GM18858 (cell line): ENCODE data around the gene S100A8.

Experiments used
- ATAC-seq: cut with Tn5 transposase; IDR thresholded peaks from one replicate; pipeline ENCODE4 v1.9.1; 2021; ENCODE audit not compliant: unreplicated experiment

The S100A8 gene

DNA sequence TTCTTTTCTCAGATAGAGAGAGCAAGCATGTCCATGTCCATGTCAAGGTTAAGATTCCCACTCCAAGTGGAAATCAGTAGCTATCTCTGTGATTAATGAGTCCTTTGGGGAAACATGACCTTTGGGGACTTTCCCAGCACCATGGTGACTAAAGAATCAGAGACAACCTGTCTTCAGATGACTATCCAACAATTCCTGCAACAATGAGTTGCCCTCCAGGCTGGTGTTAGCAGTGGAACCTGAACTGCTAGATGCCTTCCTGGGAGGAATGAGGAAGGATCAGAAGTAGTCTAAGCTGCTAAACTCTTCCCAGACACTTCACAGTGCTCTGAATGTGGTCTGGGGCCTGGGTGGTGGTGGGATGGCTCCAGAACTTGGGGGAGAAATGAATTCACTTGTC lies 26.7 kb downstream of the S100A8 start:
- no peak for ATAC-seq

DNA sequence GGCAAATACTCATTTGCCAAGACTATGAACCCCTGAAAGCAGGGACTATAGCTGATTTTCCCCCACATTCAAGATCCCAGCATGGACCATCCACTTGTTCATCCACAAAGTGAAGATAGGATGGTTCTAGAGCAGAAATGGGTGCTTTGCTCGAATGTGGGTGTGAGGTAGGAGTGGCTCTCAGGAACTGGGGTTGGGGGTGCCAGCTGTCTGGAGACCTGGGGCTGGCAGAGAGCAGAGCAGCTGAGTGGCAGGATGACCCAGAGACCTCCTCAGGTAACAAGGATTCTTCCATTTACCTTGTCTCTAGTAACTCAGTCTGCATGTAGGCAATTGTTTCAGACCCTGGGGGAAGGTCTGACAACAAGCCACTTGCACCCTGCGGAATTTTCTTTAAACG lies 27.2 kb downstream of the S100A8 start:
- ATAC-seq = no peak

DNA sequence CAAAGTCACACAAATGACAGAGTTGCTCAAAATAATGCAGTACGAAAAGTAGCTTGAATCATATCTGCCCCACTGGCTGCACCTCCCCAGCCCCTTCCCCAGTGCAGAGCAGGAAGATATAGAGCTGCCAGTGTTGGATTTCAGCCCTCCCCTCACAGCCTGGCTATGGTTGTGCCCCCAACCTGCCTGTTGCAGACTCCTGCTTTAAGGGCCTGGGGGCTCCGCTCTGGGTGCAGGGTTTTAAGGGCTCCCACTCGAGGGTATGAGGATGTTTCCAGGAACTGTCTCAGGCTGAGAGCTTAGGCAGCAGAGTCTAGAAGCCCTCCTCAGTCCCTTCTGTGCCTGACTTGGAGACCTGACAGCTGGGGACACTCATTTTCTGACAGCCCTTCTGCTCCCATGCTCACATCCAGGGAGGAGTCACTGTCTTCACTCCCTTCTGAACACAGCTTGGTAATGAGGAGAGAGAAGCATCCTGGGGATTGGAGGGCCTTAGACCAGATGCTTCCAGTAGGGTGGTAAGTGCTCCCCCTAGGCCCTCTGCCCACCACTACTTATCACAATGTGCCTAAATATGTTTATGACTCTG lies 28.6 kb downstream of the S100A8 start:
- ATAC-seq = no peak

DNA sequence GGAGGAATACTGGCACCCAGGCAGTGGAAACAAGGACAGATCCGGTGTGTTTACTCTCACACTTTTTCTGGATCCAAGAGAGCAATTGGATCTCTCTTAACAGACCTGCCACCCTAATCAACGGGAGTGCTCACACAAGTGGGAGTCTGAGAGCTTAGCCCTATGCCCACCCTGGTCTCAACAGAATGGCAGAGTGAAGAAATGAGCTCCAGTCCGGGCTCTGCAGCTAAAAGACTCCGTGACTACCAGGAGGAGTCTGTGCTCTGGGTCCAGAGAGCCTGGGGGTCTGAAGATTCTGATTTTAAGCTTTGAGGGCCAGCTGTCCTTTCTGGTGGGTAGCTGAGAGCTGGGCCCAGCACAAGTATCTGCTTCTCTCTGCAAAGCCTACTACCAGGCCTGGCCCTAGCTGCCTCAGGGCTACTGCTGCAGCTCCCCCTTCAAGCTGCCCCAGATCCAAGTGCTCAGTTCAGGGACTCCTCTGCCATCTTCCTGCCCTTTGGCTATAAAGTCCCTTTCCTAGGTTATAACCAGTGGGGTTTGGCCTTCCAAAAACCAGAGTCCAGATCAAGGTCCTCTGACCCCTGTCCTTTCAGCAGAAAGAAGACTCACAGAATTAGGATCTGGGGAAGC lies 29.3 kb downstream of the S100A8 start:
- no peak for ATAC-seq

DNA sequence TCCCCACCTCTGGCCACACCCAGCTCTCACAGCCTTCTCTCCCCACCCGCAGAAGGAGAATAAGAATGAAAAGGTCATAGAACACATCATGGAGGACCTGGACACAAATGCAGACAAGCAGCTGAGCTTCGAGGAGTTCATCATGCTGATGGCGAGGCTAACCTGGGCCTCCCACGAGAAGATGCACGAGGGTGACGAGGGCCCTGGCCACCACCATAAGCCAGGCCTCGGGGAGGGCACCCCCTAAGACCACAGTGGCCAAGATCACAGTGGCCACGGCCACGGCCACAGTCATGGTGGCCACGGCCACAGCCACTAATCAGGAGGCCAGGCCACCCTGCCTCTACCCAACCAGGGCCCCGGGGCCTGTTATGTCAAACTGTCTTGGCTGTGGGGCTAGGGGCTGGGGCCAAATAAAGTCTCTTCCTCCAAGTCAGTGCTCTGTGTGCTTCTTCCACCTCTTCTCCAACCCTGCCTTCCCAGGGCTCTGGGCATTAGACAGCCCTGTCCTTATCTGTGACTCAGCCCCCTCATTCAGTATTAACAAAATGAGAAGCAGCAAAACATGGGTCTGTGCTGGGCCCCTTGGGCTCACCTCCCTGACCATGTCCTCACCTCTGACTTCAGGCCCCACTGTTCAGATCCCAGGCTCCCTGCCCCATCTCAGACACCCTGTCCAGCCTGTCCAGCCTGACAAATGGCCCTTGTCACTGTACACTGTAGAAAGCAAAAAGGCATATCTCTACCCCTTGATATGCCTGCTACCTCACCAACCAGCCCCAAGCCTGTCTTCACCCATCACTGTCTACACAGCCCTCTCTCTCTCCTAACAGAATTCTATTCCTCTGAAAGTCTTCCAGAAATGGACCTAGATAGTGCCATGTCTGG lies 30.0 kb downstream of the S100A8 start:
- ATAC-seq = no peak

DNA sequence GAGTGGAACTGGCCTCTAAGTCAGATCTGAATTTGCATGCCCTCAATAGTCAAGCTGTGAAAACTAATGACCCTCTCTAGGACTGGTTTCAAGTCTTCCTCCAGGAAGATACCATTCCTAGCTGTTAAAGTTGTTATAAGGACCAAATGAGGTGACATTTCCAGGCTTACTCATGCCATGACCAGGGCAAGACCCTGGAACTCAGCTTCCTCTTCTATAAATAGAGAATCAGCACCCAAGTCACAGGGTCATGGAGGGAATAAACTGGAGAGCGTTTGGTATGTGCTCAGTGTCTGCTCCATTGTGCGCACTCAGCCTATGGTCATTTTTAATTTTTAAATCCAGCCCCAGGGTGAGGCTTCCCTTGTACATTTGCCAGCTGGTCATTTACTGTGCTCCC lies 30.7 kb downstream of the S100A8 start:
- no peak for ATAC-seq

DNA sequence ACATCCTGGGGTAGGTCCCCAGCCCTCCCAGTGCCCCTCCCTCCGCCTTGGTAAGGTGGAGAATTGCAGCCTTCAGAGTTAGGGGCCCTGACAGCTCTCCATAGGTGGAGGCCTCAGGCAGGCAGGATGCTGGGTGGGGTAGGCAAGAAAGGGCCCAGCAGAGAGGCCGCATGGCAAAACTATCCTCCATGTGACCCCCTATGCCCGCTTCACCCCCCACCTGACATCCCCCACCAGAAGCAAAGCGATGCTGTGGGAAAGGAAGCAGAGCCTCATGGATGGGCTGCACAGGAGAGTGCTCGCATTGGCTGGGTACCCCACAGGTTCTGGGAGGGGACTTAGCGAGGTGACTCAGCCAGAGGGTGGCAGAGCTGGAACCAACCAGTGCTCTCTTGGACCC lies 31.6 kb downstream of the S100A8 start:
- ATAC-seq = no peak

DNA sequence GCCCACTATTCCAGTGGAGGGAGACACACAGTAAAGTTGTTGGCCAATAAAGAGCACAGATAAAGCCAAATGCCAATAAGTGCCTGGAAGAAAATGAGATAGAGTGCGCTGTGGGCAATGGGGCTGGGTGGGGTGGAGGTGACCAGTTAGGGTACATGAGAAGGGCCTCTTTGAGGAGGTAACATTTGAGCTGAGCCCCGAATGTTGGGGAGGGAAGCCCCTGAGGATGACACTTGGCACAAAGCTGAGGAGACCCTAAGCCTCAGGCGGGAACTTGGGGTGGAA lies 32.2 kb downstream of the S100A8 start:
- ATAC-seq = no peak

DNA sequence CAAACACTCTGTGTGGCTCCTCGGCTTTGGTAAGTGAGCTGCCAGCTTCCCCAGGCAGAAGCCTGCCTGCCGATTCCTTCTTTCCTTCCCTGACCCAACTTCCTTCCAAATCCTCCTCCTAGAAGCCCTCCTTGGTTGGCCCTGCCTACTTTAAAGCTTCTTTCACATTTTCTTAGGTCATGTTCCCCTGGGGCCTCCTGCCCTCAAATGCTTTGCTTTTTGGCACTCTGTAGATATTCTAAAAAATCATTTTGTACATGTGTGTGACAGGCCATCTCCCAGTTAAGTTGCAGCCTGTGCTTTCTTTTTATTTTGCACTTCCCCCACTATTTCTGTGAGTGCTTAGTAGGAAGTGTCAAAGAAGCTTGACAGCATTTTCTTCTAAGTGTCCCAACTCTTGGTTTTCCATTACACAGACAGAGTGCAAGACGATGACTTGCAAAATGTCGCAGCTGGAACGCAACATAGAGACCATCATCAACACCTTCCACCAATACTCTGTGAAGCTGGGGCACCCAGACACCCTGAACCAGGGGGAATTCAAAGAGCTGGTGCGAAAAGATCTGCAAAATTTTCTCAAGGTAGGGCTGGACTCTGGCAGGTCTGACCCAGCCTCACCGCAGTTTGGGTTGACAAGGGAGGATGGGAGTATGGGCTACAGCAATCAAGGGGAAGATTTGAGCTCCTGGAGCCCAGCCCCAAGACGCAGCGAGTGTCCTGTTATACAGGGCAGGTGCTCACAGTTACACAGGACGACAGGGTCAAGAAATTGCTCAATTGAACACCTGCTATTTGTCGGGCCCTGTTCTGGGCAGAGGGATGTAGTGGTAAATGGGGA lies 32.8 kb downstream of the S100A8 start, which contains the start of gene S100A9:
TSS of gene S100A9 (plus strand) at position 2 of the 838 bp plus-strand sequence. CDS start at position 432, 430 bp downstream.
- no peak for ATAC-seq

DNA sequence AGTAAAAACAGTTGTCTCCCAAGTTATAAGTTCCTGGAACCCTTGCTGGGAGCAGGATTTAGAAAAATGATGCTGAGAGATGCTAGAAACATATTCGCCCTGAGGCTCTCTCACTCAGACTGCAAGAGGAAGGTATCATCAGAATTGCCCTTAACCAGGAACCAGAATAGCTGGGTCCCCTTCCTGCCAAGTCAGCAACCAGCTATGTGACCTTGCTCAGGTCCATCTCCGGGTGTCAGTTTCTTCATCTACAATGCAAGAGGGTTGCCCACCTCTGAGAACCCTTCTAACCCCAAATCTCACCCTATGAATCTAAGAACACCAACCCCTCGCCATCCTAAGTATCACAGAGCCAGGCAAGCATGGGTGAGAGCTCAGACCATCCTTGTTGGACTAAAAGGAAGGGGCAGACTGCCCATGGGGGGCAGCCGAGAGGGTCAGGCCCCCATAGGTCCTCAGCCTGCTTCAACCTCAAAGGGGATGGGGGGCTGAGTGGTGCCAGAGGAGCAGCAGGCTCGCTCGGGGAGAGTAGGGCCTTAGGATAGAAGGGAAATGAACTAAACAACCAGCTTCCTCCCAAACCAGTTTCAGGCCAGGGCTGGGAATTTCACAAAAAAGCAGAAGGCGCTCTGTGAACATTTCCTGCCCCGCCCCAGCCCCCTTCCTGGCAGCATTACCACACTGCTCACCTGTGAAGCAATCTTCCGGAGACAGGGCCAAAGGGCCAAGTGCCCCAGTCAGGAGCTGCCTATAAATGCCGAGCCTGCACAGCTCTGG lies 33.6 kb downstream of the S100A8 start:
- no peak for ATAC-seq

DNA sequence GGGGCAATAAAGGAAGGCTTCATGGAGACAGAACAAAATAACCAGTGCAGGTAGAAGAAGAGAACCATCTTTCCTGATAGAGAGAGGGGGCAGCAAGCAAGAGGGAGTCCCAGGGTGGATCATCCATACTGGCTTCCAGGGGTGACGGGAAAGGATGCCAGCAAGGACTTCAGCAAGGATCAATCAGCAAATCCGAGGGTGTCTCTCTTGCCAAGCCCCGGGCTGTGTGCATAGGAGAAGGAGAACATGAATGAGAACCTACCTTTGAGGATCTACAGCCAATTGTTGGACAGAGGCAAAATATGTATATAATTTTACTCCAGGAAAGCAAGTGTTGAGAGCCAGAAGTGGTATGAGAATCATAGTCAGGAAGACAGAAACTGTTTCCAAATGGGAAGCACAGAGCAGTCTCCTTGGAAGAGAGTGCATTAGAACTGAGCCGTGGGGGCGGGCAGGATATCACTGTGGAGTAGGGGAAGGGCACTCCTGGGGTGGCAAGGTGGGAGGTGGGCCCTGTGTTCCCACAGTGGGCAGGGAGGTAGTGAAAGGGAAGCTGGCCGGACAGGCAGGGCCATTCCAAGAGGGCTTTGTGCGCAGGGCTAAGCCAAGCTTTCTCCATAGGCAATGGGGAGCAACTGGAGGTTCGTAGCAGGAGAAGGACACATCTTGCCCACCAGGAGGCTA lies 34.3 kb downstream of the S100A8 start:
- no peak for ATAC-seq

DNA sequence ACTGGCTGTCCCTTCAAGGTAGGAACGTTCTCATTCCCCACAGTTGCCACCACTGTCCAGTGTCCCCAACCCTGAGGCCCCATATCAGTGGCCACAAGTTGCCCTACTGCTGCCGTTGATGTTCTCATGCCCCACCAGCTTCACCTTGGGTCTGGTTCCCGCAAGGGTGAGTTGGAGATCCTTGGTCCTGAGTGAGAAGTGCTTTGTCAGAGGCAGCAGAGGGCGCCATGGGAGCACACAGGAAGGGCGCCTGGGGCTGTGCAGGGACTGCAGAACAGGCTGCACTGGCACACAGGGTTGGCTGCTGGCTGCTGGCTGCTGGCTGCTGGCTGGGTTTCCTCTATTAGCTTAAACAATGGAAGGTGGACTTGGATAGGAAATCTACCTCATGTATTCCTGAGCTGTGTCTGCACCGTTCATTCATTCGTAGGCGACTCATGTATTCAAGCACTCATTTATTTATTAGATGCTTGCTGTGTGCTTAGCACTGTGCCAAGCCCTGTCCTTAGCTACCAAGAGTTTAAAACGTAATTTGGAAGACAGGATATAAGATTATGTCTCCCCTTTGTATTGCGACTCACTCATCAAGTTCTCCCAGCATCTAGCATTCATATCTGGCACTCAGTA lies 35.3 kb downstream of the S100A8 start:
- no peak for ATAC-seq

DNA sequence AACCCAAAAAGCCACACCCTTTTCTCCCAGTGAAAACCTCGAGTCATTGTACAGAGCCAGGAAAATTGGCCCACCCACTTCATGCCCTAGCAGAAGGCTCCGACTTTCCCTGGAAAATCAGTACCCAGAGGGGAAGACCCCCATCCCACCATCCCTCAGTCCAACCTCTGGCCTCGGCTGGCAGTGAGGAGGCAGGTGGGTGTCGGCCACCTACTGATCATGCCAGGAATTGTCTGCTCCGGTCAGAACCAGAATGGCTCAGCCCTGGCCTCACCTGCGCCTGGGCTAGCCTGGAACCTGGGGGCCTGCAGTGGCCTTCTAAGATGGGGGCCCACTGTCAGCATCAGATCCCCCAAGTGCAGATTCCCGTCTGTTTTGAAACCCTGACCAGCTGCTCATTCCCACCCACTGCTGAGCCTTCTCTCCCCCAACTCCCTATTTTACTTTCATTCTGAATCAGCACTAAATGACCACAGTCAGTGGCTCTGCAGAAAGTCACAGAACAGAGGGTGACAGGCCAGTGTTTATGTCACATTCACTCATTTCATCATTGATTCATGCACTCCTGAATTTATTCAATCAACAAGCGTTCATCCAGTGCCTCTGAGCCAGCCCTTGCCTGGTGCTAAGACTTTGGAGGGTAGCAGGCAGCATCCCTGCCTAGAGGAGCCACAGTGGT lies 36.2 kb downstream of the S100A8 start:
- no peak for ATAC-seq

DNA sequence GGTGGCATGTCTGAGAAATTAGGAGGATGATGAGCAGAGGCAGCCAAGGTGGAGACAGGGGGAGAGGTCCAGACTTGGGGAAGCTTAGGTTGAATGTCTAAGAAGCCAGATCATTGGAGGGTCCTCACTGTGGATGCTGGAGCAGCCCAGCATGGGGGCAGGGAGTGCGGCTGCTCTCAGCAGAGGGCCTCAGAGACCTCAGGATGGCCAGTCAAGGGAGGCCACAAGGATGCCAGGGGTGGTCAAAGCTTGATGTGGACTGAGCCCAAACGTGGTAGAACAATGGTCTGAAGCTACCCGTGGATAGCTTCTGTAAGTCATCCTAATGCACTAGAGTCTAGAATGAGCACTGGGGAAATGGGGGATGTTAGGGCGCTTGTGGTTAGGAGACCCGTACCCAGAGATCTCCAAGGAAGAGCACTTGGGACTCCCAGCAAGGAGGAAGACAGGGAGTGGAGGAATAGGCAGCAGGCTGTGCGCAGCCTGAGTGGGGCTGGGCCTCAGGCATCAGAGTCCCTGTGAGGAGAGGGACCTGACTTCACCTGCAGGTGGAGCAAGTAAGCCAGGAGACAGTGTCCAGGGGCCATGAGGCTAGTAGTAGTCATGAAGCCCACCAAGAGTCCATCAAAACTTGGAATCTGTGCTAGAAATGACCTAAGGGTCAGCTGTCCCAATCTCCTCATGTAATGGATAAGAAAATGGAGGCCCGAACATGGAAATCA lies 37.5 kb downstream of the S100A8 start:
- no peak for ATAC-seq

DNA sequence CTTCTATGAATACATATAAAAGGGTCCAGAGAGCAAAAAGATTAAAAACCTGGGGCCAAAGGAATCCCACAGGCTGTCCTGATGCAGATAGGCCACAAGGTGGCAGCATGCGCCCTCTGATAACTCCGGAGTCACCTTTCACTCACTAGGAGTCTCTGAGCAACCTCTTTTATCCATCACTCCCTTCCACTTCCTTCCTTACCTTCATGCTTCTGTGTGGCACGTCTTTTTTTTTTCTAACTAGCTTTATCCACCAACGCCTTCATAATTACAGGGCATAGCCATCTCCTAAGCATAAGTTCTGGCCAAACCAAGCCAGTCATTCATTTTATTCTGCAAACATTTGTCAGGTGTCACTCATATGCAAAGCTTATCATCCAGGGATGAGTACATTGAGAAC lies 38.4 kb downstream of the S100A8 start:
- ATAC-seq = no peak

DNA sequence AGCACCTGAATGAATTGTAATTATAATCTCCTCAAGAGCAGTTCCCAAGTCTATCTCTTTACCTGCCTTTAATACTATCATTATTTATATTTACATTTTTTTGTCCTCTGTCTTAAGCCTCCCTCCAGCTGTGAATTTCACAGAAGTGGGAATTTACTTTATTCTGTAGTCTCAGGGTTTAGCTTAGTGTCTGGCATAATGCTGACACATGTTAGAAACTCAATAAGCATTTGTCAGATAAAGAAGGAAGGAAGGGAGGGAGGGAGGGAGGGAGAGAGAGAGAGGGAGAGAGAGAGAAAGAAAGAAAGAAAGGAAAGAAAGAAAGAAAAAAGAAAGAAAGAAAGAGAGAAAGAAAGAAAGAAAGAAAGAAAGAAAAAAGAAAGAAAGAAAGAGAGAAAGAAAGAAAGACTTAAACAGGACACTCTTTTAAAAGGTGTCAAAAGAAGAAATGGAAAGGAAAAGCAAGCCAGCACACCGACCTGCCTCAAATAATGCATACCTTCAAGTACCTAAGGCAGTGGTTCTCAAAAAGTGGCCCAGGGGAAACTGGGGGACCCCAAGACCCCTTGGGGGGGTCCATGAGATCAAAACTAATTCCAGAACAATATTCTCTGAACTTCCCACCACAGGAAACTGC lies 40.4 kb downstream of the S100A8 start:
- ATAC-seq = no peak

DNA sequence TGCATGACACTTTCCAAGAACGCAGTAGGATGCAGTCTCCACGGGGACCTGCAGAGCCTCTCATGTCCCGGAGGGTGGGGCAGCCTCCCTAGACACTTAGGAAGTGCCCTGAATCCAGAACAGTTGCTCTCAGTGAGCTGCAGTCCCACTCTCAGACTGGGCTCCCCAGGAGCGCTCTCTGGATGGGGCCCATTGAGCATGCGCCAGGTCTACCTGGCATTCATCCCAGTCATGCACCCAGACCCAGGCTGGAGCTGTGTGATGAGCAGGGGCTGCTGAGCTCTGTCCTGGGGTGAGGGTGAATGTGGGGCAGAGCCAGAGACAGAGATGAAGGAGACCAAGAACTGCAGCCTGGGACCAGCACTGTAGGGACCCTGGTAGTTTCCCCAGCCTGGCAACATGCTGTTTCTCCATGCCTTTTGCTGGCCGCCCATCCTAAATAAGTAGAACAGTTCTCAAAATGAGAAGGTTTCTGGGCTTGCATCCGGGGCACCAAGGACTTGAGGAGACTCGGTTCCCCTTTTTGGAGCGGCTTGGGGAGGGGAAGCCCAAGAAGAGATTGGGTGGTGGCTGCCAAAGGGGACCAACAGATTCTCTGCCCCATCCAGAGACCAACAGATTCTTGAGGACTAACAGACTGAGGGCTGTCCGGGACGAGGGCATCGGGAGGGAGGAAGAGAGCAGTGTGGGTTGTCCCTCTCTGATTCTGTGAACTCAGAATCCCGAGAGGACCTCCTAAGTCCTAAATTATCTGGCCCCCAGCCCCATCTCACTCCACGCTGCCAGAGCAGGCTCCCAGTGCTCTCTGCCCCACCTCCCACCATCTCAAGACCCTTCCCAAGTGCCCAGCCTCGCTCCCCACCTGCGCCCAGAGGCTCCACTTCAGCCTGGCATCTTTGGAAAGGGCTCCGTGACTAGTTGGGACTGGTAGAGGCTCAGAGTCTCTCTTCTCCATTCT lies 41.2 kb downstream of the S100A8 start:
- ATAC-seq = no peak
